ENCODE data around the gene PLXNB1.

PLXNB1 gene

GRCh38 chr3:48367201-48367600 is 62.7 kb downstream of the PLXNB1 start:
- DNase-seq (ENCODE audit: low read depth in 2 of 2) = no peak

- no peak for DNase-seq (ENCODE audit: low read depth in 2 of 2)
Measured at GRCh38 chr3:48364840-48365239, 65.0 kb downstream of the PLXNB1 start.

GRCh38 chr3:48361928-48362327 is 68.0 kb downstream of the PLXNB1 start:
- no peak for DNase-seq (ENCODE audit: low read depth in 2 of 2)

DNA sequence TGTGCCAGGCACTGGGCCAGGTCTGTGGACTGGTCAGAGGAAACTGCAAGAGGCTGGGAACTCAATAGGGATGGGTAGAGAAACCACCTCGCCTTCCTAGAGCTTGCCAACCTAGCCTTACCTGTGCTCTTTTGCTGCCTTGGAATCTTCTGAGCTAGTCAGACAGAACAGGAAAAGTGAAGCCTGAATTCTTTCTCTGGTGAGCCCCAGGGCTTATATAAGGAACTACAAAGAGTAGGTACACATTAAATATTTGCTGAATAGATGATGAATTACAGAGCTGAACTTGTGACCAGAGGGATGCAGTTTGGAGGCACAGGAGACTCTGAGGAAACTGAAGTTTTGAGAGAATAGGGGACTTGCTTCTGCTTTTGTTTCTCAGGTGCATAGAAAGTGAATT is 73.5 kb downstream of the PLXNB1 start:
- DNase-seq (ENCODE audit: low read depth in 2 of 2) = no peak

GRCh38 chr3:48353987-48354386 is 75.9 kb downstream of the PLXNB1 start:
- no peak for DNase-seq (ENCODE audit: low read depth in 2 of 2)
